Mesenchymal stem cell (in vitro differentiated cells and primary cell): ENCODE measurements around the gene CEP63.

ENCODE experiments used
- DNase-seq: peaks from one replicate; pipeline ENCODE4 v3.0.0-alpha.2; 2013
- H2AFZ ChIP-seq: one replicate; pipeline ENCODE4 v1.6.1; 2013; ENCODE audit warnings: low read depth, mild to moderate bottlenecking, control low read depth, inconsistent platforms, low read length, moderate library complexity
- H2AK5ac ChIP-seq: 2 replicates; pipeline ENCODE4 v1.6.1; 2013; ENCODE audit warnings: low read length, moderate library complexity, mild to moderate bottlenecking, inconsistent platforms; ENCODE audit not compliant: severe bottlenecking
- H2BK120ac ChIP-seq: one replicate; pipeline ENCODE4 v1.6.1; 2013; ENCODE audit warnings: low read depth, mild to moderate bottlenecking, inconsistent platforms, low read length, moderate library complexity
- H2BK12ac ChIP-seq, 2 experiments: one replicate each; pipeline ENCODE4 v1.6.1; 2013; ENCODE audit warnings: inconsistent platforms in 2 of 2, low read length in 2 of 2, mild to moderate bottlenecking in 2 of 2, moderate library complexity in 2 of 2, control low read depth in 1 of 2
- H2BK15ac ChIP-seq: one replicate; pipeline ENCODE4 v1.6.1; 2013; ENCODE audit warnings: mild to moderate bottlenecking, low read depth, inconsistent platforms; ENCODE audit not compliant: poor library complexity, severe bottlenecking
- H2BK5ac ChIP-seq: 2 replicates; pipeline ENCODE4 v1.6.1; 2013; ENCODE audit warnings: low read depth, mild to moderate bottlenecking, low read length, control low read depth, inconsistent platforms; ENCODE audit not compliant: poor library complexity, severe bottlenecking
- H3K14ac ChIP-seq, 2 experiments: one replicate each; pipeline ENCODE4 v1.6.1; 2013; ENCODE audit warnings: inconsistent platforms in 2 of 2, low read length in 2 of 2, control low read depth in 1 of 2, mild to moderate bottlenecking in 1 of 2, moderate library complexity in 1 of 2
- H3K18ac ChIP-seq, 2 experiments: one replicate each; pipeline ENCODE4 v1.6.1; 2013; ENCODE audit warnings: inconsistent platforms in 2 of 2, low read length in 2 of 2, control low read depth in 1 of 2, low read depth in 1 of 2, mild to moderate bottlenecking in 1 of 2
- H3K23ac ChIP-seq, 2 experiments: one replicate each; pipeline ENCODE4 v1.6.1; 2013; ENCODE audit warnings: inconsistent platforms in 2 of 2, low read length in 2 of 2, mild to moderate bottlenecking in 2 of 2, moderate library complexity in 2 of 2, control low read depth in 1 of 2
- H3K27ac ChIP-seq: 2 replicates; pipeline ENCODE4 v1.5.1; 2013; ENCODE audit warnings: mild to moderate bottlenecking, moderate library complexity, low read length, control low read depth, inconsistent platforms; ENCODE audit not compliant: poor library complexity, severe bottlenecking
- H3K27me3 ChIP-seq, 2 experiments: 2 replicates each; pipeline versions ENCODE4 v1.6.1 to v1.7.0; 2013; ENCODE audit warnings: low read length in 2 of 2, mild to moderate bottlenecking in 2 of 2, moderate library complexity in 2 of 2, control low read depth in 1 of 2, inconsistent platforms in 1 of 2; ENCODE audit not compliant: control insufficient read depth in 1 of 2, insufficient read depth in 1 of 2
- H3K36me3 ChIP-seq, 2 experiments: 2 replicates each; pipeline versions ENCODE4 v1.6.1 to v1.7.0; 2013; ENCODE audit warnings: low read length in 2 of 2, control low read depth in 1 of 2, inconsistent platforms in 1 of 2, low read depth in 1 of 2, mild to moderate bottlenecking in 1 of 2; ENCODE audit not compliant: insufficient read depth in 2 of 2, control insufficient read depth in 1 of 2
- H3K4ac ChIP-seq, 2 experiments: one replicate each; pipeline ENCODE4 v1.6.1; 2013; ENCODE audit warnings: inconsistent platforms in 2 of 2, low read length in 2 of 2, mild to moderate bottlenecking in 2 of 2, moderate library complexity in 2 of 2, control low read depth in 1 of 2, low read depth in 1 of 2
- H3K4me1 ChIP-seq: 2 replicates; pipeline ENCODE4 v1.6.1; 2013; ENCODE audit warnings: low read depth, low read length, control low read depth; ENCODE audit not compliant: control insufficient read depth, insufficient read depth
- H3K4me2 ChIP-seq: 2 replicates; pipeline ENCODE4 v1.6.1; 2013; ENCODE audit warnings: low read length, mild to moderate bottlenecking, inconsistent platforms; ENCODE audit not compliant: poor library complexity, severe bottlenecking
- H3K4me3 ChIP-seq, 2 experiments: 2 replicates each; pipeline versions ENCODE4 v1.5.1 to v1.7.0; 2013; ENCODE audit warnings: low read length in 2 of 2, mild to moderate bottlenecking in 2 of 2, control low read depth in 1 of 2, low read depth in 1 of 2; ENCODE audit not compliant: insufficient read depth in 1 of 2
- H3K79me1 ChIP-seq: replicated peaks from 2 replicates; pipeline ENCODE4 v1.6.1; 2013; ENCODE audit warnings: mild to moderate bottlenecking, control low read depth, low read length, inconsistent platforms; ENCODE audit not compliant: poor library complexity, severe bottlenecking
- H3K9ac ChIP-seq: 2 replicates; pipeline ENCODE4 v1.7.0; 2013; ENCODE audit warnings: mild to moderate bottlenecking, low read length, moderate library complexity
- H3K9me3 ChIP-seq: 2 replicates; pipeline ENCODE4 v1.7.0; 2013; ENCODE audit warnings: mild to moderate bottlenecking, low read length; ENCODE audit not compliant: control insufficient read depth
- H4K8ac ChIP-seq: one replicate; pipeline ENCODE4 v1.6.1; 2013; ENCODE audit warnings: inconsistent platforms, mild to moderate bottlenecking, low read length, moderate library complexity
- H4K91ac ChIP-seq: one replicate; pipeline ENCODE4 v1.6.1; 2013; ENCODE audit warnings: mild to moderate bottlenecking, low read length, inconsistent platforms
- WGBS: methylation state at CpG from one replicate; pipeline ENCODE4 v1.1.7; 2013; ENCODE audit warnings: mixed read lengths; 5-methylcytosine and 5-hydroxymethylcytosine counted together

CEP63 gene

GRCh38 chr3:134536781-134537180 is 50.9 kb downstream of the CEP63 start:
- Histone ChIP-seq H3K27me3 (no peaks in the 10 kb centered on the region), H2BK12ac (no peak overlapping the region), H2BK15ac (no peak overlapping the region), H3K79me1 (peaks cover 5% of the 10 kb centered on the region), H3K23ac (no peak overlapping the region), H3K4me3 (no peak overlapping the region), H3K9ac (no peak overlapping the region), H2AK5ac (no peak overlapping the region), H3K36me3 (peaks cover 5 to 36% of the 10 kb centered on the region in 2 experiments), H2BK120ac (no peak overlapping the region), H3K27ac (no peak overlapping the region), H3K9me3 (no peaks in the 10 kb centered on the region), H4K91ac (no peak overlapping the region), H3K4ac (no peak overlapping the region), H2BK5ac (no peak overlapping the region), H3K4me1 (no peaks in the 10 kb centered on the region), H3K14ac (no peak overlapping the region), H4K8ac (no peak overlapping the region), H3K4me2 (no peak overlapping the region), H2AFZ (no peak overlapping the region), H3K18ac (no peak overlapping the region)
- 94% methylated on average over 5 of the region's 5 CpGs for WGBS
- DNase-seq = no peak

- Histone ChIP-seq H3K23ac (no peak overlapping the region), H3K27me3 (no peaks in the 10 kb centered on the region), H3K4me3 (no peak overlapping the region), H4K91ac (no peak overlapping the region), H3K4me1 (no peaks in the 10 kb centered on the region), H3K4me2 (no peak overlapping the region), H2BK120ac (no peak overlapping the region), H4K8ac (no peak overlapping the region), H3K79me1 (peaks cover 4% of the 10 kb centered on the region), H3K4ac (no peak overlapping the region), H3K14ac (no peak overlapping the region), H3K18ac (no peak overlapping the region), H2BK15ac (no peak overlapping the region), H3K27ac (no peak overlapping the region), H2BK12ac (no peak overlapping the region), H3K9ac (no peak overlapping the region), H3K9me3 (no peaks in the 10 kb centered on the region), H2BK5ac (no peak overlapping the region), H3K36me3 (peaks cover 10 to 38% of the 10 kb centered on the region in 2 experiments), H2AK5ac (no peak overlapping the region), H2AFZ (no peak overlapping the region)
- 88% methylated on average over 2 of the region's 3 CpGs for WGBS
- peak; percentile 16 for DNase-seq
Observed at GRCh38 chr3:134542287-134542958, 56.6 kb downstream of the CEP63 start.

DNA sequence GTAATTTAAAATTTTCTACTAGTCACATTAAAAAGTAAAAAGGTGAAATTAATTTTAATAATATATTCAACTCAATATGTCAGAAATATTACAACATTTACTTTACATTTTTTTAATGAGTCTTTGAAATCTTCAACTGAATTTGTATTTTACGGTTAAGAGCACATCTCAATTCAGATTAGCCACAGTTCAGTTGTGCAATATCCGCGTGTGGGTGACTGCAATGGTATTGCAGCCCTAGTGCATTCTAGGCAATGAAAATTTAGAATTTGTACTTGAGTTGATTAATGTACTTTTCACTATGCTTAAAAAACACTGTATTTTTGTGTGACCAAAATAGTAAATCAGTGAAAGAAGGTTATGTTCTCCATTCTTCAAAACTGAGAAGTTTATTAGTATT is 57.3 kb downstream of the CEP63 start:
- no peak overlapping the region for H3K27ac ChIP-seq
- H3K36me3 ChIP-seq = peaks cover 8 to 36% of the 10 kb centered on the region in 2 experiments
- H2AFZ ChIP-seq = no peak overlapping the region
- no peak overlapping the region for H3K9ac ChIP-seq
- H3K9me3 ChIP-seq = no peaks in the 10 kb centered on the region
- no peak overlapping the region for H3K14ac ChIP-seq
- H3K4ac ChIP-seq = no peak overlapping the region
- H3K4me3 ChIP-seq = no peak overlapping the region
- H2BK120ac ChIP-seq = no peak overlapping the region
- no peak overlapping the region for H2BK12ac ChIP-seq
- no peak overlapping the region for H4K8ac ChIP-seq
- DNase-seq = no peak
- no peak overlapping the region for H3K18ac ChIP-seq
- H3K4me2 ChIP-seq = no peak overlapping the region
- 97% methylated on average over 3 of the region's 3 CpGs for WGBS
- no peaks in the 10 kb centered on the region for H3K27me3 ChIP-seq
- peaks cover 2% of the 10 kb centered on the region for H3K79me1 ChIP-seq
- no peak overlapping the region for H2BK15ac ChIP-seq
- H2BK5ac ChIP-seq = no peak overlapping the region
- no peak overlapping the region for H2AK5ac ChIP-seq
- H4K91ac ChIP-seq = no peak overlapping the region
- H3K4me1 ChIP-seq = no peaks in the 10 kb centered on the region
- H3K23ac ChIP-seq = no peak overlapping the region

- H3K27me3 ChIP-seq = no peaks in the 10 kb centered on the region
Observed at GRCh38 chr3:134544316-134544715, 58.5 kb downstream of the CEP63 start.

More at GRCh38 chr3:134544316-134544715, 58.5 kb downstream of the CEP63 start:
- Histone ChIP-seq H3K9me3 (no peaks in the 10 kb centered on the region), H3K27ac (no peak overlapping the region), H3K23ac (no peak overlapping the region), H3K4ac (no peak overlapping the region), H3K18ac (no peak overlapping the region), H2BK12ac (no peak overlapping the region), H4K91ac (no peak overlapping the region), H4K8ac (no peak overlapping the region), H3K4me3 (no peak overlapping the region), H2BK120ac (no peak overlapping the region), H3K14ac (no peak overlapping the region), H3K4me2 (no peak overlapping the region), H2BK5ac (no peak overlapping the region), H3K9ac (no peak overlapping the region), H2AFZ (no peak overlapping the region), H2BK15ac (no peak overlapping the region), H3K36me3 (peaks cover 8 to 45% of the 10 kb centered on the region in 2 experiments), H3K4me1 (no peaks in the 10 kb centered on the region), H3K79me1 (peaks cover 2% of the 10 kb centered on the region), H2AK5ac (no peak overlapping the region)
- WGBS = 93% methylated on average over 1 of the region's 2 CpGs
- no peak for DNase-seq
